ENCODE measurements around the gene CABP2. TPM values are rescaled to one million over a fixed set of nuclear protein-coding genes. Genes with fewer than 3 reads are reported as not detected.

The CABP2 gene
- total and polyA plus RNA-seq, 2 donors = not detected

DNA sequence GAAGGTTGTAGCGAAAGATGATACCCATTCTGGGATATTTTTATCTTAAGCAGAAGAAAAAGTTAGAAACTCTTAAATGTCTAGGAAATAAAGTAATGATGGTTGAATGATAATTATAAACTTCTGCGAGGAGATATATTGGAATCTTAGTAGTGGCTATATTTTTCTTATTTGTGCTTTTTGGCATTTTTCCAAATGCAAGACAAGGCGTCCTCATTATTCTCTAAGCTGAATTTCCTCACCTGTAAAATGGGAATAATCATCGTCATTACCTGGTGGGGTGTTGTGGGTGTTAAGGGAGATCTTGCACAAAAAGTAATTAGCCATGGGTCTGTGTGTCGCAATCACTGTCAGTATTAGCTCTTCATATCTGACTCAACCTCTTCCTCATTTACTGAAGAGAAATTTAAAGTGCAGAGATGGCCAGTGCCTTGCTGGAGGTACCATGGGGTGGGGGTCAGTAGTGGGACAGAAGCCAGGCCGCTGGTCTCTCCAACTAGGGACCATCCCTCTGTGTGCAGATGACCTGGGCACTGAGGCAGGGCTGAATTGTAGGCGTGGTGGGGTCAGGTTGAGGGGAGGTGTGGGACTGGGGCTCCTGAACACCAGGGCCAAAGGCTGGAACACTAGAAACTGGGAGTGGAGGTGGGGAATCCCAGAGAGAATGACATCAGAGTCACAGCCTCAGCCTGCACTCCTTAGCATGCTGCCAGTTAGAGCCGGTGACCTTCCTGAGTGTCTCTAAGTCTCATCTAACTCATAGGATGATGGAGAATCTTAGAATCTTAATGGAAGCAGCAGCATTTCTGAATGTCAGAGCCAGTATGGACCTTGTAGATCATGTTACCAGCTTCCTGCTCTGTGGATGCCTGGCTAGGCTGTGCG lies 22.2 kb downstream of the CABP2 start:
- Histone ChIP-seq H3K27ac (ENCODE audit: low read depth) (no peak overlapping the region), H3K4me3 (ENCODE audit: low read depth, low read length) (no peak overlapping the region), H3K36me3 (ENCODE audit: insufficient read depth) (no peaks in the 10 kb centered on the region), H3K4me1 (ENCODE audit: insufficient read depth) (no peaks in the 10 kb centered on the region)
- WGBS = 94% methylated on average over 9 of the region's 9 CpGs
- no peak for DNase-seq (ENCODE audit: extremely low spot score)

DNA sequence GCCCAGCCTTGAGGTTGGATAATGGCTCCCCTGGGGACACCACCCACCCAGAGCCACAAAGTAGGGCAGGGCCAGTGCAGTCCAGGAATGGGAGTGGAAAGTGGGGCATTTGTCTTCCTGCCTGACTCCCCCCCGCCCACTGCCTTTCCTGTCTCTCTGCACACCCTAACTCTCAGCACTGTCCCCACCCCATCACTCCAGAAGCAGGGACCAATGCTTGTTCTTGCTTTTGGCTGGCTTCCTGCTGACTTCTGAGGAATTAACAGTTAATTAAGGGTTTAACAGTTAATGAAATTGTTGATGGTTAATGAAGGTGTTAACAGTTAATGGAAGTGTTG lies 22.8 kb downstream of the CABP2 start:
- 97% methylated on average over 1 of the region's 1 CpG for WGBS
- Histone ChIP-seq H3K36me3 (ENCODE audit: insufficient read depth) (no peaks in the 10 kb centered on the region), H3K4me1 (ENCODE audit: insufficient read depth) (no peaks in the 10 kb centered on the region), H3K4me3 (ENCODE audit: low read depth, low read length) (no peak overlapping the region), H3K27ac (ENCODE audit: low read depth) (no peak overlapping the region)
- DNase-seq (ENCODE audit: extremely low spot score) = no peak

DNA sequence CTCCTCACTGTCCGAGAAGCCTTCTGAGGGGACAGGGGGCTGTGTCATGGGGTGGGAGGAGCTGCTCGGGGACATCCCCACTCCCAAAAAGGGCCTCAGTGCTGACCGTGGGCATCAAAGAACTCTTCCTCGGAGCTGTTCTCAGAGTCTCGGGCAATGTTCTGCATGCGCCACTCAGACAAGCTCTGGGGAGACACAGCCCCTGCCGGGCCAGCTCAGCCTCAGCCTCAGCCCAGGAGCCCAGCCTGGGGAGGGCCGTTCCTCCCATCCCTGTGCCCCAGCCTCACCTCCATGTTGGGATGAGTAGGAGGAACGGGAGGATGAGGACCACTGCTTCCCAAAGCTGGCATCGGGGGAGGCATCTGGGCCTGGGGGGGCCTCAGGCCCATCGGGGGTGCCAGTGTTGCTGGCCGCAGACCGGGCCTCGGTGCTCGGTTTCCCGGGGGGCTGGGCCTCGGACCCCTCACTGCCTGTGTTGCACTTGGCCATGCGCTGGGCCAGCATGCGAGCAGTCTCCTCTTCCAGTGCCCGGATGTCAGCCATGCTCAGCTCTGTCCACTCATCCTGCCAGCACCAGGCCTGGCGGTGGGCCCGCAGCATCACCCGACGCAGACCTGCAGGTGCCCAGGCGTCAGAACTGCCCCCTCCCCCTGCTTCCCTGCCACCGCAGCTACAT lies 23.3 kb downstream of the CABP2 start:
- 96% methylated on average over 26 of the region's 26 CpGs for WGBS
- no peaks in the 10 kb centered on the region for H3K36me3 ChIP-seq (ENCODE audit: insufficient read depth)
- DNase-seq (ENCODE audit: extremely low spot score) = no peak
- no peak overlapping the region for H3K4me3 ChIP-seq (ENCODE audit: low read depth, low read length)
- H3K4me1 ChIP-seq (ENCODE audit: insufficient read depth) = no peaks in the 10 kb centered on the region
- H3K27ac ChIP-seq (ENCODE audit: low read depth) = no peak overlapping the region

DNA sequence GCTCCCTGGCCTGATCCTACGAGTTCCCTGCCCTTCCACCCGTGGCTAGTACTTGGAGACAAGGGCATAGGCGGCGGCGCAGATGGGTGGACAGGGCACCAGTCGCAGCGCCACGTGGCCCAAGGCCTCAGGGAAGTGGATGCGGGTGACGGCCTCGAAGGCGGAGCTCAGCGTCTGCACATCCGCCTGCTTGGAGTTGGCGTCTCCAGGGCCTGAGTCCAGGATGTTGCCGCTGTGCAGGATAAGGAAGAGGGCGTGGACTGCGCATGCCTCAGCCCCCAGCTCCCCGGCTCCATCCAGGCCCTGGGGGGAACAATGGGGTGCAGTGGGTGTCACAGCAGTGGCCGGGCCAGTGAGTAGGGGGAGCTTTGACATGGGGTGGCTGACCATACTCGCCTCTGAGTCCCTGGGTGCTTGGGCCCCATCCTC lies 24.7 kb downstream of the CABP2 start:
- no peak for DNase-seq (ENCODE audit: extremely low spot score)

DNA sequence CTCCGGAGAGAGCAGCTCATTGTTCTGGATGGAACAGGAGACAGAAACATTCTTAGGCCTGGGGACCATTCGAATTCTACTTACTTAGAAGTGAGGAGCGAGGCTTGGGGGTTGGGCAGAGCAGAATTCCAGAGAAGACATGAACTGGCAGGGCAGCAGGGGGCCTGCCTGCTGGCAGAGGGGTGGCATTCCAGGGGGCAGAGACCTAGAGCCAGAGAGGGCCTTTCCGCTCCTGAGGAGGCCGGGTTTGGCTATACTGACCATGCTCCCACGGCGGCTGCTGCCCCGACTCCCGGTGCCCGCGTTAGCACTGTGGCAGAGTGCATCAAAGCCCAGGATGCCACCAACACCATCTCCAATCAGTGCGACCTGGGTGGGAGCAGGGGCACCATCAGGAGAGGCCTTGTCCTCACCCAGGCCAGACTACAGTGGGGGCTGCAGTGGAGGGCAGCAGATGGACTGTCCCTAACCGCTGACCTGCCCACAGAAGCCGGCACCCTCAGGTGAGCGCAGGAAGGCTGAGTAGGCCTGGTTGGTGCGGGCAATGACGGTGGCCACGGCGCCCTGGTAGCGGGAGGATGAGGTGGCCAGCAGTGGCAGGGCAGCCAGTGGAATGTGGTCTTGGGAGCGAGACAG lies 25.5 kb downstream of the CABP2 start:
- H3K4me1 ChIP-seq (ENCODE audit: insufficient read depth) = no peaks in the 10 kb centered on the region
- WGBS = 96% methylated on average over 21 of the region's 21 CpGs
- DNase-seq (ENCODE audit: extremely low spot score) = no peak
- H3K27ac ChIP-seq (ENCODE audit: low read depth) = no peak overlapping the region
- peaks cover 5% of the 10 kb centered on the region for H3K36me3 ChIP-seq (ENCODE audit: insufficient read depth)
- no peak overlapping the region for H3K4me3 ChIP-seq (ENCODE audit: low read depth, low read length)

More for the DNA sequence above, 24.7 kb downstream of the CABP2 start:
- Histone ChIP-seq H3K4me1 (ENCODE audit: insufficient read depth) (no peaks in the 10 kb centered on the region), H3K36me3 (ENCODE audit: insufficient read depth) (peaks cover 2% of the 10 kb centered on the region), H3K4me3 (ENCODE audit: low read depth, low read length) (no peak overlapping the region), H3K27ac (ENCODE audit: low read depth) (no peak overlapping the region)
- 89% methylated on average over 21 of the region's 21 CpGs for WGBS

DNA sequence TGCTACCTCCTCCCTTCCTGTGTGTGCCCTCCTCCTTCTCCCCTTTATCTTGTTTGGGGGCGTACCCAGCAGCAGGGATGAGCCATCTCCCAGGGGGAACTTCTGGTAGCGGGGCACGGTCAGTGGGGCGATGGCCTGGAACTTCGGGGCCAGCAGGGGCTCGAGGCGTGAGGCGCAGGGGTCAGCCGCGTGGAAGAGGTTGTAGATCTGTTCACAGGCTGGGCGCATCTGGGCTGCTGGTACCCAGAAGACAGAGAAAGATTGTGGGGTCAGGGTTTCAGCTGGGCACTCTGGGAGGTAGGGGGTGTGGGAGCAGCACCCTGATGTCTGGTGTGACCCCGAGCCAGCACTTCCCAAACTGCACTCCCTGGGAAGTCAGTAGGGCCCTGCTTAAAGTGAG lies 27.1 kb downstream of the CABP2 start:
- 95% methylated on average over 12 of the region's 12 CpGs for WGBS
- Histone ChIP-seq H3K4me3 (ENCODE audit: low read depth, low read length) (no peak overlapping the region), H3K27ac (ENCODE audit: low read depth) (no peak overlapping the region), H3K36me3 (ENCODE audit: insufficient read depth) (peaks cover 5% of the 10 kb centered on the region), H3K4me1 (ENCODE audit: insufficient read depth) (no peaks in the 10 kb centered on the region)
- DNase-seq (ENCODE audit: extremely low spot score) = no peak

DNA sequence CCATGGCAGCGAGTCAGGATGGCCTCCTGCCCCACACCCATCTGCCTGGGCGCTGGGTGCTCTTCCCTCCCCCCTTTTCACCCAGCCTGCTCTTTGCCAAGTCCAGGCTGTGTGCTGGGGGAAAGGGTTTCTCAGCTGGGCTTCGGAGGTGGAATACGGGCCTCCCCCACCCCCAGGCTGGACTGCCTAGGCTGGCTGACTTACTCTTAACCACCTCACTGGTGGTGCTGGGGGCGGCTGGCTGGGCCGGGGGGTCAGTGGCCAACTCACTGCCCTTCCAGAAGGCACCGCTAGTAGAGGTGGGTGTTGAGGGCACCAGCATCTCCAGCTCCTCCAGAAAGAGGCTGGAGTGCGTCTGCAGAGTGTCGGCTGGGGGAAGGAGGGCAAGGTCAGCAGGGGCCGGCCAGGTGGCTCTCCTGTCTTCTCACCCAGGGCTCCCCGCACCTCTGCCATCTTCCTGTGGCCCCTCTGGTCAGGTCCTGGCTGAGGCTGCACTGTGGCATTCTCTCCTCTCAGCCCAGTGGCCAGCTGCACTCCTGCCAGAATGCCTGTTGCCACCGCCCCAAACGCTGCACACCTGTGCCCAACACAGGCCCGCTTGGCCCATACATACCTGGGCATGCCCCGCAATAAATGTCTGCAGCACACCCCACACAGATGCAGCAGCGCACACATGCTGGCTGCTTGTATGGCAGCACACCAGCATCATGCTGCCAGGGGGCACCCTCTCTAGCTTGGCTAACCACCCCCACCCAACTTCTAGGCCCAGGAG lies 27.8 kb downstream of the CABP2 start:
- no peak overlapping the region for H3K27ac ChIP-seq (ENCODE audit: low read depth)
- no peak for DNase-seq (ENCODE audit: extremely low spot score)
- no peaks in the 10 kb centered on the region for H3K4me1 ChIP-seq (ENCODE audit: insufficient read depth)
- H3K4me3 ChIP-seq (ENCODE audit: low read depth, low read length) = no peak overlapping the region
- WGBS = 94% methylated on average over 16 of the region's 16 CpGs
- peaks cover 5% of the 10 kb centered on the region for H3K36me3 ChIP-seq (ENCODE audit: insufficient read depth)

DNA sequence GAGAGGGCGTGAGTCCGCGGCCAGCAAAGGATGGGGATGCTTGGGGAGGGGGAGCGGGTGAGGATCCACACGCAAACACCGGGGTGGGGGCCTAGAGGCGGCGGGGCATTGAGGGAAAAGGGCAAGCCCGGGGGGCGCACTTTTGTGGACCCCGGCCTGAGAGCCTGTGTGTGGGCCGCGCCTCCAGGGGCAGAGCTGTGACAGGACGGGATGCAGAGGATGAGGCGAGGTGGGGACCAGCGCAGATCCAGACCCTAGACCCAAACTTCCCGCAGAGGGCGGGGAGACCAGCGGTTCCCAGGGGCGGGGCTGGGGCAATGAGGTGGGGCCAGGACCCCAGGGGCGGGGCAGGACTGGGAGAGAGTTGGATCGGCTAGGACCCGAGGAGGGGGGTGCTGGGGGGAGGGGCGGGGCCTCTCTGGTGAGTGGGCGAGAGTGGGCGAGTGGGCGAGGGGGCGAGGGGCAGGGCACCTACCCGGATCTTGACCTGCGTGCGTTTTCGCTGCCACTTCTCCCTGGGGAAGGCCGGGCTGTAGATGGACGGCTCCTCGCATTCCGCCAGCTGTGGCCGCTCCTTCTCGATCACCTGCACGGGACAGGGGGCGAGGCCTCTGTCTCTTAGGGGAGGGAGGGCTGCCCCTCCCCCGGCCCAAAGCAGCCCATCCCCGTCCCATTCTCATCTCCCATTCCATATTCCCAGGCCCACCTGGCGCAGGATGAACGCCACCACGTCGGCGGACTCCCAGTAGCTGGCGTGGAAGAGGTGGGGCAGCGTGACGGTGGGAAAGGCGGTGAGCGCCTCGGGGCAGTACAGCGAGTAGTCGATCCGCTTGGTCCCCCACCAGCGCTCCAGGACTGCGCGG lies 28.6 kb downstream of the CABP2 start:
- no peaks in the 10 kb centered on the region for H3K4me1 ChIP-seq (ENCODE audit: insufficient read depth)
- H3K36me3 ChIP-seq (ENCODE audit: insufficient read depth) = peaks cover 5% of the 10 kb centered on the region
- no peak for DNase-seq (ENCODE audit: extremely low spot score)
- H3K27ac ChIP-seq (ENCODE audit: low read depth) = no peak overlapping the region
- H3K4me3 ChIP-seq (ENCODE audit: low read depth, low read length) = no peak overlapping the region
- WGBS = 88% methylated on average over 59 of the region's 59 CpGs

DNA sequence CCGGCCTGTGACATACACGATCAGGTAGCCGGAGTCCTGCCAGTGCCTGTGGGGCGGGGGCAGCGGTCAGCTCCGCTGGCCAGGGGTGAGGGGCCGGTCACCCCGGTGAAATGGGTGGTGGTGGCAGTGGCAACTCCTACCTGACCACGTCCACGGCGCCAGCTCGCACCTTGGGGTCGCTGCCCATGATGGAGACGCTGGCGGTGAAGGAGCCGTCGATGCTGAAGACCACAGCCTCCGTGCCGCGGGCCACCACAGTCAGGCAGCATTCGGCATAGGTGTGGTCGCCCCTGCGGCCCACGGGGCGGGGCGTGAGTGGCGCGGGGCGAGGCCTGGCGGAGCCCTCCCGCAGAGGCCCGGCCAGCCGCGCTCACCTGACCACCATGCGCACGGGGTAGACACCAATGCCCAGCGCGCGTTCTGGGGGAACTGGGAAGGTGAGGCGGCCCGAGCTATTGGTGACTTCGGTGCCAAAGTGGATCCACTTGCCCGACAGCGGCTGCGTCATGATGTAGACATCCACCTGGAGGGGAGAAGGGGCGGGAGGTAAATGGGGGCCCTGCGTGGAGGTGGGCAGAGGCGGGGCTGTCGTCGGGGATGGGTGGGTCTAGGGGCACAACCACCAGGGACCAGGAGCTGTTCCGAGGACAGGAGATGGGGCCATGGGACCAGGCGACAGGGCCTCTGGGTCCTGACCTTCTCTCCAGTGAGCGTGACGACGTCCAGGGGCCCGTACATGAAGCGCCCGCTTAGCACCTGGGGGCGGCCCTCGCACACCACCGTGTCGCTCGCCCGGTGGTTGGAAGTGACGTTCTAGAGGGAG lies 29.5 kb downstream of the CABP2 start:
- Histone ChIP-seq H3K36me3 (ENCODE audit: insufficient read depth) (peaks cover 5% of the 10 kb centered on the region), H3K4me3 (ENCODE audit: low read depth, low read length) (no peak overlapping the region), H3K27ac (ENCODE audit: low read depth) (no peak overlapping the region), H3K4me1 (ENCODE audit: insufficient read depth) (no peaks in the 10 kb centered on the region)
- 95% methylated on average over 65 of the region's 65 CpGs for WGBS
- DNase-seq (ENCODE audit: extremely low spot score) = no peak

DNA sequence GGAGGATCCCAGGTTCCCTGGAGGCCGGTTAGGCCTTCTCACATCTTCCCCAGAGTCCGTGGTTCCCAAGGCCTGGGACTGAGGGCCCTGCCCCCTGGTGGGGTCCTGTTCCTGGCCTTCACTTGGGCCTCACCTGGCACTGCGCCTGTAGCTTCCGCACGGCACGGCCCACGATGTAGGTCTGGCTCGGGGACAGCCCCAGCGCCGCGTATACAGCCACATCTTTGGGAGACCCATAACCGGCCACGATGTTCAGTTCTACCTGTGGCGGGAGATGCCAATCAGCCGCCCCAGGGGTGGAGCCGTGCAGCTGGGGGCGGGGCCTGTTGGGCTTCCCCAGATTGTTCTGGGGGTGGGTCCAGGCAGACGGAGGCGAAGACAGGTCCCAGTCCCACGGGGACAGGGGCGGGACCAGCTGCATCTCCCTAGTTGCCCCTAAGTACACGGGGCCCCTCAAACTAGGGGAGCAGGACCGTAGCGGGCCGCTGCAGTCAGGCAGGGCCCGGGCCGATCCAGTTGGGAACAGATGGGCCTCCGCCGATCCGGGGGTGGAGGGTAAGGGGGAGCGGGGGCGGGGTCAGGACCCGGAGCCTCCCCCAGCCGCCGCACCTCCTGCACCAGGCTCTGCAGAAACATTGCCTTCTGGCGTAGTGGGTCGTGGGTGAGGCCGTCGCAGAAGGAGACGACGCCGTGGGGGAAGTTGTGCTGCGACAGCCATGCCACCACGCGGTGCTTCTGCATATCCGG lies 30.3 kb downstream of the CABP2 start:
- H3K4me1 ChIP-seq (ENCODE audit: insufficient read depth) = no peaks in the 10 kb centered on the region
- 81% methylated on average over 46 of the region's 46 CpGs for WGBS
- peaks cover 5% of the 10 kb centered on the region for H3K36me3 ChIP-seq (ENCODE audit: insufficient read depth)
- no peak overlapping the region for H3K27ac ChIP-seq (ENCODE audit: low read depth)
- no peak overlapping the region for H3K4me3 ChIP-seq (ENCODE audit: low read depth, low read length)
- no peak for DNase-seq (ENCODE audit: extremely low spot score)

DNA sequence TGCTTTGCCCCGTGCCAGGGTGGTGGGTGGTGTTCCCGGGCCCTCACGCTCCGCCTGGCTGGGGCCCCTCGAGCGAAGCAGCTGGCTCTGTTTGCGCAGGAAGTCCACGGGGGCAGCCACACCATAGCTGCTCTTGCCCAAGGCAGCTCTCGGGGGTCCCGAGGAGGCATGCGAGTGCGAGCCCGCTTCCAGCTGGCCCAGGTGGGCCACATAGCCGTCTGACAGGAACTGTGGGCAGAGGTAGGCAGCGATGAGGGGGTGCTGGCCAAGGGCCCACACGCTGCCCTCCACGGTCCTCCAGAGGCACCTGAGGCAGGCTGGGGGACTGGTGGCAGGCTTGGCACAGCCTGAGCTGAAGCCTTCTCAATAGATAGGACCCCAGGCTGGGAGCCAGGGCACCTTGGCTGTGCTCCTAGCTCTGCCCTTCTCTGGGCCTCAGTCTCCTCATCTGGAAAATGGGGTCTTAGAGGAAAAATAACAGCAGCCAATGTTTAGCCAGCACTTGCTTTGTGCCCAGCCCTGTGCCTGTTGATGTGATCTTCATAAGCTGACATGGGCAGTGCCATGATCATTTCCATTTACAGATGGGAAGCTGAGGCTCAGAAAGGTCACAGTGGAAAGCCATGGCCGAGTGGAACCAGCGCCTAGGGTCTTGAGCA lies 31.0 kb downstream of the CABP2 start:
- Histone ChIP-seq H3K27ac (ENCODE audit: low read depth) (no peak overlapping the region), H3K36me3 (ENCODE audit: insufficient read depth) (peaks cover 5% of the 10 kb centered on the region), H3K4me1 (ENCODE audit: insufficient read depth) (no peaks in the 10 kb centered on the region), H3K4me3 (ENCODE audit: low read depth, low read length) (no peak overlapping the region)
- 82% methylated on average over 19 of the region's 19 CpGs for WGBS
- no peak for DNase-seq (ENCODE audit: extremely low spot score)

All from urinary bladder (tissue), 4 donors.